DMS114 treated with DMSO at 0.1 percent for 48 hours (cell line): ENCODE measurements around the gene IGFBP2.

Source experiments
- DNase-seq: peaks from one replicate; lab custom pipeline; 2025; ENCODE audit not compliant: unreplicated experiment; lab: John Stamatoyannopoulos, UW

IGFBP2 gene

DNA sequence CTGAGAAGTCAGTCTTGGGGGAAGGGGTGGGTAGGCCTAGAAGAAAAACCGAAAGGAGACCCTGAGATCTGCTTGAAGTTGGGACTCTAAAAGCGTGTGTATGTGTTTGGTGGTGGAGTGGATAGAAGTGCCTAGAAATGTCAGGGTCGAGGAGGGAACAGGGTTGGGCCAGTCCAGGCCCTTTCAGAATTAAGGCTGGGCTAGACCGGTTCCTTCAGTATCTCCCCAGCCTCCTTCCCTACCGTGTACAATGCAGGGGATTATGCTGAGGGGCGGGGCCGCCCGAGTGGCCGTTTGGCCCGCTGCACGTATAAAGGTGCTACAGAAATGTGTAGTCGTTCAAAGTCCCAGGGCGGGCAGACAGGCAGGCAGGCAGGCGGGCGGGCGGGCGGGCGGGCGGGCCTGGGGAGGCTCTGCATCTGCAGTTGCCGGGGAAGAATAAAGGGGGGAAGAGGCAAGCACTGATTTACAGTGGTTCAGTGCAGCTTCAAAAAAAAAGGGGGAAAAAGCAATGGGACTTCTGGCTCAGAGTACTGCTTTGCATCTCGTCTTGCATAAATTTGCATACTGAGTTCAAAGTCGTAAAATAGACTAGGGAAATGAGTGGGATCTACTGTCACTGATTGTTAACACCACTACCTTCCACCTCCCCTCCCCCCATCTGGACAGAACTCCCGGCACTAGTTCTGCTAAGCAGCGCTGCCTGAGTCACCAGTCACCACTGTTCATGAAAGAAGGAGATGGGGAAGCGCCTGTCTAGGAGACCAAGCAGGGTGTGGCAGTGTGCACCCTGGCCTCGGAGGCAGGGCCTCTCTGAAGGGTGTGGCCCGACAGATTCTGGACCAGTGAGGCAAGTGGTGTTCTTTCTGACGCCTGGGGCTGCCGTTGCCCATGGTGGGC is 3.6 kb downstream of the IGFBP2 start:
- no peak for DNase-seq

DNA sequence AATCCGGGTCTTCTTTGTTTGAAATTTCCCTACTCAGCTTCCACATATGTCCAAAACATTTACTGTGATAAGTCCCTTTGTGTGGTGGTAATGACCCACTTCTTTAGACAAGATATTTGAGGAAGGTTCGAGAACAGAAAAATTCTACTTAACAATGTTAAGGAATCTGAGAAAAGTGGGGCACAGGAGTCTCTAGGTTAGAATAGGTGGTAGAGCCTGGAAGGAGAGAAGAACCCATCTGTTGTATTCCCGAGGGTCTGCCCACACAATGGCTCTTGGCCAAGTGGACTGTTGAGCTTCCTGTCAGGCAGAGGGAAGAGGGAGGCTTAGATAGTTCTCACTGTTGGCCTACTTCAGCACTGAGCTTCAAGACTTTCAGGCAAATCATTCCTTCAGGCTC is 4.3 kb downstream of the IGFBP2 start:
- no peak for DNase-seq

DNA sequence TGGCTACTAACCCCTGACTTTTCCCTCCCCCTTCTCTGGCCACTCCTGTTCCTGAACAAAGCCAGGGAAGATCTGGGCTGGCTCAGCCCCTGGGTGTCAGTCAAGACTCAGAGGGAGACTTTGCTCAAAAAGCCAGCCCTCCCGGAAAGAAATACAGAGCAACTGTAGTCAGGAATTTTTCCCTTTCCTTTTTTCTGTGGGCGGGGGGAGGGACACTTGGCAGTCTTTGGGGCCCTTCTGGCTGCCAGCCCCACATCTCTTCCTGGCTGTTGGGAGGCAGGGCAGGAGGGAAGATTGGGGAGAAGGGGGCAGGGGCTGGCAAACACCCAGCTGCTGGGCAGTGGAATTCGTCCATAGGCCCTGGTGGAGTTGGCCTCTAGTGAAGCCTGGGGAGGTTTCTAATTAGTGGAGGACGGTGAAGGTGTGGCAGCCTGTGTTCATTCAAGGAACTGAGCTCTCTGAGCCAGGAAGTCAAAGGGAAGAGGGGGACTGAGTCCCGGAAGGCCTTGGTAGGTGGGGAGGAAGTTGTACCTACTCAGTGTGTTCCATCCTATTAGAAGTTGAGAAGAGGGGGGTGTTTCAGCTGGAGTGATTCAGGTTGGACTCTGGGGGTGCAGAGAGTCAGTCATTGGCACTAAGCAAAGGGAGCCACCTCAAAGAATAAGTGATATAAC is 10.9 kb downstream of the IGFBP2 start:
- DNase-seq, result no peak

DNA sequence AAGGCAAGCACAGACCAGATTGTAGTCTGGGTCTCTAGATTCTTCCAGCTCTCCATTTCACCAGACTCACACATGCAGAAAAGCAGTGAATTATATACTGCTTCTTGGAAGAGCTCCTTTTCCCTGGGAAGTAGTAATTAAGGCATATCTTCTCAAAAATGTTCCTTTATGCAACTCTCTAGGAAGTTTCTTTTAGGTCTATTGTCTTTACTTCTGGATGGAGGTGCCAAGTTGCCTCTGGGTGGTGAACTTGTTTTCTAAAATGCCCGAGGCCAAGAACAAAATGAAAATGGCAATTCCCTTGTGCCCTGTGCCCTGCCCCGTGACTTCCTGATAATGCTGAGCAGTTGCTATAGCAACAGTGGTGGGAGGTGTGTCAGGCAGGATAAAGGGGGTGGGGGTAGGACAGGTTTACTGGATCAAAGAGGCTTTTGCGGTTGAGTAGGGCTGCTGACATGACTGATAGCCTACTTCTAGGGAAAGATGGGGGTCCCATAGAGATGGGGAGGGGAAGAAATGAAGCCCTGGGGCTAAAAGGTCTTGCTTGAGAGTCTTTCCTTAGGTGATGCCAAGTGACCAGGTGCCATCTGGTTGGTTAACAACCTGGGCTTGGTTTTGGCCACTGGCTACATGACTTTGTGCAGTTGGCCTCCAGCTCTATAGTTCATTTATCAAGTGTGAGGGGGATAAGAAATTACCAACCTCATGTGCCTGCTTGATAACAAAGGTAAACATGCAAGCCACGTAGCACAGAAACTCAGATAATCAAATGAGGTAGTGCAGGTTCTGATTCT is 11.8 kb downstream of the IGFBP2 start:
- no peak for DNase-seq

DNA sequence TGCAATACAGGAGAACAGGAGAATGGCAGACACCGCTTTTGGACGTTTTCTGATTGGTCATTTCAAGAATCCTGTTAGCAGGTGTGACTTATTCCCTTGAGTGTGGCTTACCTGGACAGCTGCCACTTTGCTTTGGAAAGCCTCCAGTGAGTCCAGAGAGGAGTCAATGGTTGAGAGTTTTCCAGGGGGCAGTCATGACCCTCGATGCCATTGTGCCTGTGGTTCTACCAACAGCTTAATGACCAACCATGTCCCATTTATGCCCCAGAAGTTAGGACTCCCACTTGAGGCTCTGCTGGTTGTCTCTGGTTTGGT is 12.4 kb downstream of the IGFBP2 start:
- no peak for DNase-seq

DNA sequence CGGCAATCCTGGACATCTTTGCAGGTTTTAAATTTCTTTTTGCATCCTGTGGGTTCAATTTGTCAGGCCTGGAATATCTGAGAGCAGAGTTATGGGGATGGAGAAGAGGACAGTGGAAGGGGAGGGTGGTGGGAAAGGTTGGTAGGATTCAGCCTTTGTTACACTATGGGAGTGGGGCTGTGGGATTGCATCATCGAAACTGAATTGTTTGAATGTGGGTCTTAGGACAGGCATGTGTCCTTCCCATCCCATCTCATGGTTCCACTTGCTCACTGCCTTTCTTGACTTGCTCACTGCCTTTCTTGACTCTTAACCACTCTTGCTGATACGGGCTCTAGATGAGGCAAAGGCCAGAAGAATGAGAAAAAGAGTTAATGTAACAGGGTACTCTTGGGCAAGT is 12.9 kb downstream of the IGFBP2 start:
- DNase-seq, result no peak

DNA sequence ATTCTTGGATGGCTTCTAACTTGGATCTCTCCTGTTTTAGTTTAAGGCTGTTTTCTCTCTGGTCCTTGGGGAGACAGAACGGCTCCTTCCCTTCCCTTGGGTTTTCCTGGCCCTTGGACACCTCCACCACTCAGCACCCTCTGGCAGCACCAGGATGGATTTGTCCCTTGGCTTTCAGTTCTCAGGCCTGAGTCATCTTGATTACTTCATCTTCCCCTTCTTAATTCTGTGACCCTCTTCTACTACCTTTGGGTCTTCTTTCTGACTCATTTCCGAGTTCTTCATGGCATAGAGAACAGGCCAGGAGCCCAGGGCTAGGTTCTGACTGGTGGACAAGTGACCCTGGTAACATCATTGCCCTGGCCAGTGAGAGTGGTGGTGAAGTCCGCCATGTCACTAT is 14.9 kb downstream of the IGFBP2 start:
- no peak for DNase-seq

DNA sequence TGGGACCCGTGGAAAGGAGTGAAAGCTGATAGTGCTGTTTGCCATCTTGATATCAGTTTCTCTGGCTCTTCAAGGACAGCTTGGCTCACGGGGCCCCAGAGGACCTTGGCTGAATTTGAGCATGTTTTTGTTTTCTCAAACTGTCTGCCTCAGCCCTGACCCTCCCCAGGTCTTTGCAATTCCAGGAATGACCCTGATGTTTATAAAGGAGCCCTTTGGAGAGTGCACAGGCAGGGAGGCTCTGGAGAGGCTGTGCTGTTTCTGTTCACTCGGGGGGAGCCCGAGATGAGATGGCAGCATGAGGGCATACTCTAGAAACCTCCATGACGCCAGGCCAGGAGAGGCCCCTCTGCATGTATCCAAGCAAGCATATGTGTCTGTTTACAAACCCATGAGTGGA is 16.4 kb downstream of the IGFBP2 start:
- DNase-seq, result no peak

DNA sequence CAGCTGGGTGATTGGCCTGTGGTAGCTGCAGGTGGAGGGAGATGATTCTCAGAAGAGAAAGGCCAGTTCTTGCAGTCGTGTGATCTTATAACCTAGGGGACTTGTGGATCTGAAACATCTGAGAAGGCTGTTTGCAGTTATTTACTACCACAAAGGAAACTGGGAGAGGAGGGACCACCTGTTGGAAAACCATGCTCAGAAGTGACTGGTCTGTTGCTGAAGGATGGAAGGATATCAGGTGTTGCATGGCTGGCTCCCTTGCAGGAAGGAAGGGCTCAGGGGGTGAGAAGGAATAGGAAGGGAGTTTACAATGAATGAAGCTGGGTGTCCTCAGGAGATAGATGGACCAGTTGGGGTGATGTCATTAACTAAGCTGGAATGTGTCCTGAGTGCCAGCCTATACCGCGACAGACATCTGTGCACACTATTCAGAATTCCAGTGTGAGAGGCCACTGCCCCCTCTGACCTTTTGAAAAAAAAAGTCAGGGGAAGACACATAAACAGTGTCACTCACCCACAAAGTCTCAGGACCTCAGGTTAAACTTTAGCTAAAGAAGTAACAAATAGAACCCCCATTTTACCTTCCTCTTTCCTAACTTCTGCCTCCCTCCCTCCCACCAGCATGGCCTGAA is 17.5 kb downstream of the IGFBP2 start:
- DNase-seq, result no peak

DNA sequence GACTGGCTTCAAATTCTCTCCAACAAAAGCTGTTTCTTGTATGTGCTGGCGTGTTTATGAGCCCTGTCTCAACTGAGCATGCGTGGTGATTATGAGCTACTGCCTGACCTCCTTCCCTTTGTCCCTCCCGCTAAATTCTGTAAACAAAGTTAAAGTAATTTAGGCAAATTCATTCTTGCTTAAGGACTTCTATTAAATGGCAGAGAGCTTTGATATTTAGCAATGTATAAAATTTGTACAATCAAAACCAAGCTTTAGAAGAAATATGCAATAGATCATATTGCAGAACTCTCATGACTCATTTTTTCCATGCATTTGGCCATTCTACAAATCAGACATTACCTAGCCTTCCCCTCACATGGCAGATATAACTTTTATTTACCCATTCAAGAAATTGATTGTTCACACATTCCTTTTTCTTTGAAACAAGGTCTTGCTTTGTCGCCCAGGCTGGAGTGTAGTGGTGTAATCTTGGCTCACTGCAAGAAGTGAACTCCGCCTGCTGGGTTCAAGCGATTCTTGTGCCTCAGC is 18.2 kb downstream of the IGFBP2 start:
- no peak for DNase-seq

DNA sequence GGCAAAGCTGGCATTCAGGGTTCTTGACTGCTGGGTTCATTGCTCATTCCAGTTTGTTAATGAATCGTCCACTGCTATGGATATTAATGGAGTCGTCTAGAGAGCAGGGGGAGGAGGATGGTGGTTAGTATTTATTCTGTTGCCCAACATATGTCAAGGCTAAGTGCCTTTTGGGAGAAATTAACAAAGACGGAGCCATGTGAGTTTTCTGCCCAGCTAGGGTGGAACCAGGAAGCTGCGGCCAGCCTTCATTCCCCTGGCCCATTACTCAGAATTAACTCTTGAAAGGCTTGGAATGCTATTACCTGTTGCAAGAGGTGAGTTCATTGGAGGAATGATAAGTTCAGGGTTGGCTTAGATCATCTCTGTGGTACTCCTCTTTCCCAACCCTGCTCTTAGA is 19.3 kb downstream of the IGFBP2 start:
- no peak for DNase-seq

DNA sequence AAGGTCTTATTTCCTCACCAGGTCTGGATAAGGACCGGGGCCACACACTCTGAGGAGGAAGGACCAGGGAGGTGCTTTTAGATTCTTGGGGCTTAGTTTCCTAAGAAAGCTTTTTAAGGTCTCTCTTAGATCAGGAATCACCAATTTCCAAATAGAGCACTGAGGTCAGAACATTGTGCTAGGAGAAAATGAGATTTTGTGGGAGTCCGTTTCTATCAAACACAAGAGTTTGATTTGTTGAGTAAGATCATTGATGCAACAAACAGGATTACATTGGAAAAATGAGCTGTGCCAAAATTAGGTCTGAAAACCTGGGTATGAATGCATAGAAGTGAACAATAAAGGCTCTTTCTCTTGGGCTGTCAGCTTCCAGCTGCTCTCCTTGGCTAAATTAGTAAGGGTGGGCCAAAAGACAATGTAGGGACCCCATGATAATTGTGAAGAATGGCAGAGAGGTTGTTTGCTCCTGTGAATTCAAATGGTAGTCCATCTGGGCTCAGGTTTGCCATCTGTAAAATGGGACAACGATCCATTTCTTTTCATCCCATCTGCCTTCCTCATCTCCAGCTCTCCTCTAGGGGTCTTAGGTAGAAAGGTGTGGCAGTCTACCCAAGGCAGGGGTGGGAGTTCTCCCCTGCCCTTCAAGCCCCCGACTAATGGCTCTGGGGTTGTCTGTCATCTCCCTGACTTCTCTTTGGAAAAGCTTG is 20.0 kb downstream of the IGFBP2 start:
- no peak for DNase-seq

DNA sequence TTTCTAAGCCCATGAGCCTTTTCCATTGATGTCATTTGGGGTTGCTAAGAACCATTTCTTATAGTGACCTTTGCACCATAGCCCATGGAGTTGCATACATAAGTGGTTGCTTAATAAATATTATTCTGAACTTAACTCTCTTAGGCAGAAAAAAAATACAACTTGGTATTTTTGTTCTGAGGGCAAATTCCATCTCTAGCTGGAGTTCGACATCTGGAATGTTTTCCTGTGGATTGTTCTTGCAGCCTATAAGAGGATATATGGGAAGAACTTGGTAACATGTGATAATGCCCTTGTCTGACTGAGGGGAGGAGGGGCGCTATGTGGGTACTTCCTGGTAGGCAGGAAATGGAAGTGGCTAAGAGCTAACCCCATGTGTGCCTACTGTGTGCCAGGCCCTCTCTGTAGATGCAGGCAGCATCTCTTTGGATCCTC is 20.7 kb downstream of the IGFBP2 start:
- no peak for DNase-seq

DNA sequence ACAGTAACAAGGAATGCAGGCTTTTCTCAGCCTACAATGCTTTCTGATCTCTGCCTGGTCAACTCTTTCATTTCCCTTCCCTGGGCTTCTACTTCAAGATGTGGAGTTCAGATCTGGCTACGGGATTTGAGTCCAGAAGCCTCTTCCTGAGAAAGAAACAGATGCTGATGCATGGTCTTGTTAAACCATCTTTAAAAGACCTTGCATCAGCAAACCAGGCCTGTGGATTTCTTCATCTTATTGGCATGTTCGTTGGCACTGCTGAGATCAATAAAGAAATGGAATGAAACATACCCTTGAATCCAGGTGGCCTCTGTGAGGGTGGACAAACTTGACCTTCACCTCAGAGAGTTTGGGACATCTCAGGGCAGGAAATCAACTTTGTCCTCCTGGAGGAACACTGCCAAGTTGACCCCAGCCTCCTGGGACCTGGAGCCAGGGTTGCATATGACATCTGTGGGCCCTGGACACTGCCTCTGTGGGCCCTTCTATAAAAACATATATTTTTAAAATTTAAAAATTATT is 21.4 kb downstream of the IGFBP2 start:
- DNase-seq, result no peak

DNA sequence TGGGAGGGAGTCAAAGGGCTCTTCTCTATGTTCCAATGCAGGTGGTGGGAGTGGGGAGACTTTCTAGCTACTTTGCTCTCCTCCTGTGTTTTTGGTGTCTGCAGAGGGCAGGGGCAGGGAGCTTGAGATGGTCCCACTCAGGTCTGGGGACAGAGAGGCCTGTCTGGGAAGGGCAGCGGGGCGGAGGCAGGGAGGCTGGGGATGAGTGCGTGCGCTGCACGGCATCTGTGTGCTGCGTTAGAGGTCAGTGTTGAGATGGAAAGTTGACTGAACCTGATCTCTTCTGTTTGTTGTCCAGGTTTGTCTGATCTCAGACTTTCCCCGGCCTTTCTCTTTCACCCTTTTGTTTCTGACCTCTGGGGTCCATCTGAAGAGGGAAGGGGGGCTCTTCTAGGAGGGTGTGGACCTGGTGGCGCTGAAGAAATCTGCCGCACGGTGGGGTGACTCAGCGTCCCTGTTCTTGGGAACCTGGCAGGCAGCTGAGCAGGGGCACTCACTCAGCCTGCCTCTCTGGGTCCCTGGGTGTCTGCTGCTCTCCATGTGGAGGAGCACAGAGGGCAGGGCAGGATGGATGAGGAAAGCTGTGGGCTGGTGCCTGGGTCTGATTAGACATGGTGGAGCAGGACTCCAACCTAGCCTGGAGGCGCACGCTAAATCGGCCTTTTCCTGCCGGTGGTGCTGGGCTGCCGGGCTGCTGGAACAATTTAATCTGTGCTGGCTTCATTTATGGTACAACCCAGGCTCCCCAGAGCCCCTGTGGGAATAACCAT is 24.1 kb downstream of the IGFBP2 start:
- no peak for DNase-seq

DNA sequence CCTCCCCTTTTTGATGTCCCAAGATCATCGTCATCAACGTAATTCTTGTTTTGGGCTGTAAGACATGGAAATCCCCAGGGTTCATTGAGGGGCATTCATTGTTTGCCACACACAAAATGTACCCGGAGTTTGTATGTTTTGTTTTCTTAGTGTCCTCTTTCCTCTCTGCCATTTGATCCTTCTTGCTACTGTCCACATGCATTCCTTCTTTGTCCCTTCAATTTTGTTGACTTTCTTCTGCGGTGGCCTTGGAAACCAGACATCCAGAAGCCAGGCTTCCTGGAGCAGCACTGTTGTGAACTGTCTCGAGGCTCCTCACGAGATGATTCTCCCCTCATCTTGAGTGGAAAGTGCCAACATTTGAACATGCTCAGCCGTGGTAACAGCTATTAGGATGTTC is 24.8 kb downstream of the IGFBP2 start:
- no peak for DNase-seq

DNA sequence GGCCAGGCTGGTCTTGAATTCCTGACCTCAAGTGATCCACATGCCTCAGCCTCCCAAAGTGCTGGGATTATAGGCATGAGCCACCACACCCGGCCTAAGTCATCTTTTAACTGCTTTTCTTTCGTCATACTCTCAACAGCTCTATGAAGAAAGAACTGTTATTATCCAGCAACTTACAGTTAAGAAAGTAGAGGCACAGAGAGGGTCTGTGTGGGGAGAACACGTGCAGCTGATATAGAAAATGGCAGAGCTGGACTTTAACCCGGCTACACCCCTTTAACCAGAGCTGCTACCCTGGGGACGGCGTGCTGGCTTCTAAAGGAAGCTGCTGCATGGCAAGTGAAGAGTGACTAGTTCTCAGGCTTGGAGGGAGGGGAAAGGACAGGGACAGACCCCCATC is 25.5 kb downstream of the IGFBP2 start:
- DNase-seq, result no peak

DNA sequence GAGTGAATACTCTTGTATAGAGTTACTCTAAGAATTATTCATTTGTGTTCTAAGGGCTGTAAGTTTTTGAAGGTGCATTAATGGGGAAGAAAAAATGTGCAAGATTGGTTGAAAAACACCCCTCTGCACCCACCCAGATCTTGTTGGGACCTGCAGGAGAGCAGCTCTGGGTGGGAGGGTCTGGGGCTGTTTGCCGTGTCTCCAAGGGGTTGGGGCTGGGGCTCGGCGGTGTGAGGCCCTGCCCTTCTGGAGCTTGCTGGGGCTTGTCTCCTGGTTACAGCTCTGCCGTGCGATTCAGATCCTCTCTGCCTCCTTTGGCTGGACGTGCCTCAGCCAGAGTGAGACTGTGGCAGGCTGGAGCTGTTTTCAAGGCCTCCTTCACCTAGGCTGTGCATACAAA is 26.1 kb downstream of the IGFBP2 start:
- DNase-seq, result no peak

DNA sequence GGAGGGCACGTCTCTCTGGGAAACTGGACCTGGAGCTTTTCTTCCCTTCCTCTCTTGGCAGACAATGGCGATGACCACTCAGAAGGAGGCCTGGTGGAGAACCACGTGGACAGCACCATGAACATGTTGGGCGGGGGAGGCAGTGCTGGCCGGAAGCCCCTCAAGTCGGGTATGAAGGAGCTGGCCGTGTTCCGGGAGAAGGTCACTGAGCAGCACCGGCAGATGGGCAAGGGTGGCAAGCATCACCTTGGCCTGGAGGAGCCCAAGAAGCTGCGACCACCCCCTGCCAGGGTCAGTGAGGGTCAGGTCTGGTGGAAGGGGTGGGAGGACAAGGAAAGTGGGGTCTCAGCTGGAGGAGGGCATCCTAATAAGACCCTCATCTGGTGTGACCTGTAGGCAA is 27.3 kb downstream of the IGFBP2 start:
- DNase-seq, result no peak

DNA sequence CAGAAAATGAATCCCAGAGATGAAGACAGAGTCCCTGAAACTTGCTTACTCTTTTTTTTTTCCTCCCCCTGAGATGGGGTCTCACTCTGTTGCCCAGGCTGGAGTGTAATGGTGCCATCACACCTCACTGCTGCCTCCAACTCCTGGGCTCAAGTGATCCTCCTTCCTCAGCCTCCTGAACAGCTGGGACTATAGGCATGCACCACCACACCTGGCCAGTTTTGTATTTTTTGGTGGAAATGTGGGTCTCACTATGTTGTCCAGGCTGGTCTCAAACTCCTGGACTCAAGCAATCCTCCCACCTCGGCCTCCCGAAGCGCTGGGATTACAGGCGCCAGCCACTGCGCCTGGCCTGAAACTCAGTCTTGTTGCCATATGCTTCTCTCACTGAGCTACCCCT is 27.8 kb downstream of the IGFBP2 start:
- no peak for DNase-seq
